GM18507 (cell line): ENCODE data around the gene CCR5.

Experiments
- DNase-seq: peaks from one replicate; pipeline ENCODE4 v3.0.0; 2011; ENCODE audit warnings: low read depth; ENCODE audit not compliant: insufficient read length; ENCODE audit errors: extremely low spot score
- FAIRE-seq: peaks from 2 replicates; lab custom pipeline; 2011; peaks lifted over from hg19 to GRCh38; lab: Jason Lieb, UNC

Gene CCR5

DNA sequence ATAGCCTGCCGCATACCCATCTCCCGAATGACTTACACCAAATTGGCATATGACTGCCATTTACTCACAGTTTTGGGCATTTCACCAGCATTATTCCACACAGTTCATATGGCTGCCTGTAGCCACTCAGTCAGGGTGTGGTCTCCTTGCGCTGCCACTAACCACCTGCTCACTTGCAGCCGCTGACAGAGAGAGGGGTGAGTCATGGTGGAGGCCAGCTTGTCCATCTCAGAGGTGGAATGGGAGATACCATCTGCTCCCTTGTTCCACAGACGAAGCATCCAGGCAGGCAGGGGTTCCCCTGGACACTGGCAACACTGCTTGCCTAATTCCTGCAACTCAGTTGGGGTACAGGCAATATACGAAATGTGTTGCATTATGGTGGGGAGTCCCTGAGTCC, 51.9 kb downstream of the CCR5 start:
- DNase-seq (no peak), FAIRE-seq (no peak)

DNA sequence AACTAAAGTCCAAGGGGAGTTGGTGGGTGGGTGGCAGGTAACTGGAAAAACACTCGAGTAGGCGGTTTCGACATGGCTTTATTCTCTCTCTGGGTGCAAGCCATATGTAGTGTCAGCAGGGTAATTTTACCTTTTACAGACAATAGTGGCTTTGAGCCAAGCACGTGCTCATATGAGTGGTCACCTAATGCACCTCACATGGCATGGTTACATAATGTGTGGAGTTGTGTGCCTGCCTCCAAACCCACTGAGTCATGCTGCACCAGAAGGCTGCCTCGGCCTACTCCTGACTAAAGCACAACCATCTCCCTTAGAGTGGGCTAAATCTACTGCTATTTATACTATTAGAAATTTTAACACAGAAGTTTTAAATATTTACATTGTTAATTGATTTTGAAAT, 52.8 kb downstream of the CCR5 start:
- FAIRE-seq (no peak), DNase-seq (no peak)
